ENCODE data around the gene MAML2. TPM values are rescaled to one million over a fixed set of nuclear protein-coding genes. Genes with fewer than 3 reads are reported as not detected.

MAML2 gene
- total RNA-seq, 4 donors from 2014 or later: 15.9 to 31.9 (median 24.9) TPM

DNA sequence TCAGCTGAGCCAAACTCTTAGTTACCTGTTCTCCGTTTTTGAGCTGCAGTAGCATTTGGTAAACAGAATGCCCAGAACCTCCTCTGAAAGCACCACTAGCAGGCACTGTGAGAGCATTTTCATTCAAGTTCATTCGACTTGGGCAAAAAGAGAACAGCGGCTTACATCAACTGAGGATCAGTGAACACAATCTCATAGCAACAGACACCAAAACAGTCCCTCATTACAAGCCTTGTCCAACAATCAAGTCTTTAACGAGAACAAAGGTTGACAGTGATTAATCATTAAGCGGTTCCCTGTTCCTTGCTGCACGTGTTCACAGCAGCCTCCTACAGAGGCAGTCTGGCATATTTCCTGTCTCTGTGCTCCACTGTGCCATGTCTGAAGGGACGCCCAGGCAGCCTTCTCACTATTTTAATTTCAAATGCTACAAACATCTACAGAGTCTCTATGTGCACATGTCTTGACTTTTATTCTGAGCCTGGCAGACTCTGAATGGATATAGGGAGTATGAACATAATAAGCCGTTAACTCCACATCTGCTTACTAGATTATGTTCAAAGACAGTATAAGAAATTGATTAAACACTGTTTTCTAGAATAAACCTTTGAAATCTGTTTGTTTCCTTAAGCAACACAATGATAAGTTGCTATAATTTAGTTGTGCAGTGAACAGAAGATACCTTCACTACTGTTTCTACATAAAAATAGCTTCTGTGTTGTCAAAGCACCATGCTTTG lies 330.7 kb downstream of the MAML2 start:
- Histone ChIP-seq H3K9me3 (no peaks in the 10 kb centered on the region), H3K4me3 (peak overlapping the region in 1 of 4 donors; percentile 5), H3K4me1 (peaks cover 6 to 35% (median 17%) of the 10 kb centered on the region in 4 donors), H3K27me3 (no peaks in the 10 kb centered on the region), H3K36me3 (no peaks in the 10 kb centered on the region), H3K27ac (peak overlapping the region; percentile 49 to 72 (median 70))
- in situ Hi-C loops (cut with MboI; ENCODE audit: low pct_ligation_motif_present in 1 of 4, low pct_unique_long_range_greater_than_20kb in 1 of 4, low sequenced_read_pairs in 3 of 4) (no loop called here), intact Hi-C loops (cut with DNase I; ENCODE audit: low total_unique reads) (no loop called here)
- no peak for TF ChIP-seq EP300 (IDR thresholded peaks at IDR 0.05; ENCODE audit: low read depth)
- peak in 2 of 3 donors; percentile 40 to 73 for TF ChIP-seq POLR2AphosphoS5 (IDR thresholded peaks at IDR 0.05)
- TF ChIP-seq POLR2A (IDR thresholded peaks at IDR 0.05): no peak
- TF ChIP-seq, protein P1, sequence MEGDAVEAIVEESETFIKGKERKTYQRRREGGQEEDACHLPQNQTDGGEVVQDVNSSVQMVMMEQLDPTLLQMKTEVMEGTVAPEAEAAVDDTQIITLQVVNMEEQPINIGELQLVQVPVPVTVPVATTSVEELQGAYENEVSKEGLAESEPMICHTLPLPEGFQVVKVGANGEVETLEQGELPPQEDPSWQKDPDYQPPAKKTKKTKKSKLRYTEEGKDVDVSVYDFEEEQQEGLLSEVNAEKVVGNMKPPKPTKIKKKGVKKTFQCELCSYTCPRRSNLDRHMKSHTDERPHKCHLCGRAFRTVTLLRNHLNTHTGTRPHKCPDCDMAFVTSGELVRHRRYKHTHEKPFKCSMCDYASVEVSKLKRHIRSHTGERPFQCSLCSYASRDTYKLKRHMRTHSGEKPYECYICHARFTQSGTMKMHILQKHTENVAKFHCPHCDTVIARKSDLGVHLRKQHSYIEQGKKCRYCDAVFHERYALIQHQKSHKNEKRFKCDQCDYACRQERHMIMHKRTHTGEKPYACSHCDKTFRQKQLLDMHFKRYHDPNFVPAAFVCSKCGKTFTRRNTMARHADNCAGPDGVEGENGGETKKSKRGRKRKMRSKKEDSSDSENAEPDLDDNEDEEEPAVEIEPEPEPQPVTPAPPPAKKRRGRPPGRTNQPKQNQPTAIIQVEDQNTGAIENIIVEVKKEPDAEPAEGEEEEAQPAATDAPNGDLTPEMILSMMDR (IDR thresholded peaks at IDR 0.05): peak; percentile 38 to 72 (median 57)
- WGBS, 2 donors (ENCODE audit: low coverage in 1 of 2): 9 to 29% methylated on average over 4 to 8 of the region's 8 CpGs
- DNase-seq: peak; percentile 49

DNA sequence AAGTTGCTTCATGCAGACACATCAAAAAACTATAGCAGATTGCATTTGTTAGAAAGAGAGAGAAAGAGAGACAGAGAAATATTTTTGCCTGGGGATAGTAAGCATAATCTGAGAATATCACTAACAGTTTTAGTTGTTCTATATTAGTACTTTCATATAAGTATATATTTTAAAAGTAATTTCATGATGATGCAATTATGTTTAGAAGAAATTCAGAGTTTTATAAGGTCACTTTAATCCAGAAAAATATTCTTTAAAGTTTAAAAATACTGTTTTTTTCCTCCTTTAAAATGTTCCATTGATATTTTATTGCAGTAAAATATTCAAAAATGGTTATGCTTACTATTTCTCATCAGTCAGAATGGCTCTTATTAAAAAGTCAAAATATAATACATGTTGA lies 332.3 kb downstream of the MAML2 start:
- no peaks in the 10 kb centered on the region for H3K27me3 ChIP-seq
- TF ChIP-seq POLR2AphosphoS5 (IDR thresholded peaks at IDR 0.05) (no peak), EP300 (IDR thresholded peaks at IDR 0.05; ENCODE audit: low read depth) (no peak), POLR2A (IDR thresholded peaks at IDR 0.05) (no peak)
- TF ChIP-seq, protein P1 (IDR thresholded peaks at IDR 0.05): no peak
- no peak for DNase-seq
- peaks cover 6 to 35% (median 17%) of the 10 kb centered on the region in 4 donors for H3K4me1 ChIP-seq
- intact Hi-C loops (cut with DNase I; ENCODE audit: low total_unique reads) (no loop called here), in situ Hi-C loops (cut with MboI; ENCODE audit: low pct_ligation_motif_present in 1 of 4, low pct_unique_long_range_greater_than_20kb in 1 of 4, low sequenced_read_pairs in 3 of 4) (no loop called here)
- H3K27ac ChIP-seq: no peak overlapping the region
- H3K36me3 ChIP-seq: no peaks in the 10 kb centered on the region
- H3K4me3 ChIP-seq: no peak overlapping the region
- H3K9me3 ChIP-seq: no peaks in the 10 kb centered on the region

DNA sequence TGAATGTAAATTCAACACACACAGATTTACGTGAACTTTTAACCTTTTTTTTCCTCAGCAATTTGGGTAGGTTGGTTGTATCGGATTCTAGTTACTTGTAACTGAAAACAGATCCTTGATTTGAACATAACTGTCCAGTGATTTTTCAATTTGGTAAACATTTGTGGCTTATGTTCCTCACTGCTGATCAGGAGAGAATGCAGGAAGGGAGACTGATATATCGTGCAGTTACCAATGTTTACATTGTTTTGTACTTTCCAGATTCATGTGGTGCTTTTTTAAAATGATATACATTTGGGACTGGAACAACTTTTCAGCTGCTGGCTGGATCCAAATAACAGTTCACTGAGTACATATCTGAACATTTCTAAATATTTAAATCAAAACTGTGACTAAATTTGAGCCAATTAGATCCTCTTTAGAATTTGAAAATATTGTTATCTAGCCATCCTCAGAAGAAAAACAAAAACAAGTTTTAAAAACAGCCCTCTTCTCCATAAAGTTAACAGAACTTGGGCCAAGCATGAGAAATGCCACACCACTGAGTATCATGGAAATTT lies 334.8 kb downstream of the MAML2 start:
- TF ChIP-seq EP300 (IDR thresholded peaks at IDR 0.05; ENCODE audit: low read depth) (no peak), POLR2A (IDR thresholded peaks at IDR 0.05) (no peak), POLR2AphosphoS5 (IDR thresholded peaks at IDR 0.05) (no peak)
- TF ChIP-seq, protein P1 (IDR thresholded peaks at IDR 0.05): no peak
- intact Hi-C loops (cut with DNase I; ENCODE audit: low total_unique reads): no loop called here
- DNase-seq: no peak
- H3K4me1 ChIP-seq: peaks cover 6 to 20% (median 14%) of the 10 kb centered on the region in 4 donors
- no peaks in the 10 kb centered on the region for H3K36me3 ChIP-seq
- no peaks in the 10 kb centered on the region for H3K27me3 ChIP-seq
- no peaks in the 10 kb centered on the region for H3K9me3 ChIP-seq
- 60% methylated on average over 3 of the region's 3 CpGs for WGBS, 2 donors (ENCODE audit: low coverage in 1 of 2)
- no peak overlapping the region for H3K27ac ChIP-seq
- in situ Hi-C loops (cut with MboI; ENCODE audit: low pct_ligation_motif_present in 1 of 4, low pct_unique_long_range_greater_than_20kb in 1 of 4, low sequenced_read_pairs in 3 of 4): no loop called here
- H3K4me3 ChIP-seq: no peak overlapping the region

DNA sequence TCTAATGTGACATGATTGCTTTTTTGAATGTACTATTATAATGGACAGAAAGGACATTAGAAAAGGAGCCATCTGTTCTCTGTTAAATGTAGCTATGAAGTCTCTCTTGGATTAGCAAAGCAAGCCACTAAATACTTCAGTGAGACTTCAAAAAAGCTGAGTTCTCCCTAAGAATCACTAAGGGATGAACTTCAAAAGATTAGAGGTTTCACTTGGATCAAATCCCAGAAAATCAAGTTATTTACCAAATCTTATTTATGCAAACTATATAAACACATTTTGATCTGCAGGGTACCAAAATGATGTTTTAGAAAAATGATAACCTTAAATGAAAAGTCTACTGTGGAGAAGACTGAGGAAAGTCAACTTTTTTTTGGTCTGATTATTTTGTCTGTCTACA lies 337.0 kb downstream of the MAML2 start:
- Histone ChIP-seq H3K4me3 (no peak overlapping the region), H3K36me3 (no peaks in the 10 kb centered on the region), H3K4me1 (peaks cover 0 to 6% (median 3%) of the 10 kb centered on the region in 4 donors), H3K27me3 (no peaks in the 10 kb centered on the region), H3K9me3 (no peaks in the 10 kb centered on the region), H3K27ac (no peak overlapping the region)
- in situ Hi-C loops (cut with MboI; ENCODE audit: low pct_ligation_motif_present in 1 of 4, low pct_unique_long_range_greater_than_20kb in 1 of 4, low sequenced_read_pairs in 3 of 4) (no loop called here), intact Hi-C loops (cut with DNase I; ENCODE audit: low total_unique reads) (no loop called here)
- no peak for DNase-seq
- TF ChIP-seq, protein P1 (IDR thresholded peaks at IDR 0.05): no peak
- TF ChIP-seq EP300 (IDR thresholded peaks at IDR 0.05; ENCODE audit: low read depth): no peak
- TF ChIP-seq POLR2A (IDR thresholded peaks at IDR 0.05): no peak
- TF ChIP-seq POLR2AphosphoS5 (IDR thresholded peaks at IDR 0.05): no peak
